Thyroid gland (tissue), 4 donors: ENCODE results near the gene EXOSC1.

ENCODE experiments used
- POLR2A ChIP-seq, 2 donors: fragments of 450-650 bp; IDR thresholded peaks; one replicate each; pipeline ENCODE4 v1.6.1; 2017; ENCODE audit warnings: antibody characterized with exemption in 2 of 2, mild to moderate bottlenecking in 2 of 2, moderate library complexity in 1 of 2
- TF ChIP-seq, protein P1 (sequence below), 6 experiments: fragments of 200-600 bp in 3 of 6; fragments of 450-650 bp in 3 of 6; sonication (generic) in 3 of 6; IDR thresholded peaks; one replicate each; pipeline ENCODE4 v1.5.1; 2016 to 2019; ENCODE audit warnings: antibody characterized with exemption in 6 of 6, mild to moderate bottlenecking in 2 of 6, inconsistent platforms in 1 of 6, moderate library complexity in 1 of 6

DNA sequence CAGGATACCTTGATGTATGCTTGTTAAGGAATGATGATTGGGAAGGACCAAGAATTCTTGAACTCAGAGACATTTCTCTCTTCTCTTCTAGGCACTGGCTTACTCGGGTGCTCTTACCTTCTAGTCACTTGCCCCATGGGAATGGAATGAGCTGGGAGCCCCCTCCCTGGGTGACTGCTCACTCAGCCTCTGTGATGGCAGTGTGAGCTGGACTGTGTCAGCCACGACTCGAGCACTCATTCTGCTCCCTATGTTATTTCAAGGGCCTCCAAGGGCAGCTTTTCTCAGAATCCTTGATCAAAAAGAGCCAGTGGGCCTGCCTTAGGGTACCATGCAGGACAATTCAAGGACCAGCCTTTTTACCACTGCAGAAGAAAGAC is 10.9 kb upstream of the EXOSC1 start:
- TF ChIP-seq, protein P1, sequence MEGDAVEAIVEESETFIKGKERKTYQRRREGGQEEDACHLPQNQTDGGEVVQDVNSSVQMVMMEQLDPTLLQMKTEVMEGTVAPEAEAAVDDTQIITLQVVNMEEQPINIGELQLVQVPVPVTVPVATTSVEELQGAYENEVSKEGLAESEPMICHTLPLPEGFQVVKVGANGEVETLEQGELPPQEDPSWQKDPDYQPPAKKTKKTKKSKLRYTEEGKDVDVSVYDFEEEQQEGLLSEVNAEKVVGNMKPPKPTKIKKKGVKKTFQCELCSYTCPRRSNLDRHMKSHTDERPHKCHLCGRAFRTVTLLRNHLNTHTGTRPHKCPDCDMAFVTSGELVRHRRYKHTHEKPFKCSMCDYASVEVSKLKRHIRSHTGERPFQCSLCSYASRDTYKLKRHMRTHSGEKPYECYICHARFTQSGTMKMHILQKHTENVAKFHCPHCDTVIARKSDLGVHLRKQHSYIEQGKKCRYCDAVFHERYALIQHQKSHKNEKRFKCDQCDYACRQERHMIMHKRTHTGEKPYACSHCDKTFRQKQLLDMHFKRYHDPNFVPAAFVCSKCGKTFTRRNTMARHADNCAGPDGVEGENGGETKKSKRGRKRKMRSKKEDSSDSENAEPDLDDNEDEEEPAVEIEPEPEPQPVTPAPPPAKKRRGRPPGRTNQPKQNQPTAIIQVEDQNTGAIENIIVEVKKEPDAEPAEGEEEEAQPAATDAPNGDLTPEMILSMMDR (IDR thresholded peaks at IDR 0.05), result no peak
- TF ChIP-seq POLR2A (IDR thresholded peaks at IDR 0.05), result no peak
